HEK293T (cell line): ENCODE results near the gene WHAMM.

ENCODE experiments used
- LEF1 ChIP-seq: fragments of 450-650 bp; IDR thresholded peaks from 2 replicates; pipeline ENCODE4 v1.6.1; 2017; ENCODE audit warnings: mild to moderate bottlenecking, borderline replicate concordance
- SP1 ChIP-seq: fragments of 450-650 bp; IDR thresholded peaks from 2 replicates; pipeline ENCODE4 v1.6.1; 2017

GRCh38 chr15:82778755-82779154 lies 30.7 kb upstream of the WHAMM start:
- TF ChIP-seq SP1 (no peak), LEF1 (no peak)
